ENCODE results near the gene NPC1L1.
"Not testable (repeated sequence)": the region's sequence is repeated elsewhere in the genome, so short reads cannot be mapped to it uniquely, and the experiment has no call there.

The NPC1L1 gene

DNA sequence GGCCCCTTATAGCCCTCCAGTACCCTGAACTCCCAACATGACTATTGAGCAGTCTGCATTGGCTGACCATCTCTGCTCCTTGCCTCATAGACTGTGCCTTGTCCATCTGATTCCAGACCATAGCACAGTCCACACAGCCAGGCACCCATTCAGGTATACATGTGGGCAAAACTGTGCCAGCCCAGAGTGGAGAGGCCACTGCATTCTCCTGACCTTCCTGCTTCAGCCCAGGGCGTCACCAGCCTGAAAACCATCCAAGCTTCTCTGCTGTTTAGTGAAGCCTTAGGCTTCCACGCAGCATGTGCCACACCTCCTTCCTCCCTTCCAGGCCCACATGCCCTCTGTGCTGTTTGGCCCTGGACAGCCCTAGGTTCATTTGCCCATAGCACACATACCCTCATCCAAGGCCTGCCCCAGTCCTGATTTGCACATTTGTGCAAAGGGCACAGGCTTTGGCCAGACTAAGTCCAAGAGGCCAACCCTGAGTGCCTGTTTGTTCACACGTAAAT is 22.1 kb upstream of the NPC1L1 start:
- Histone ChIP-seq H3K9ac (ENCODE audit: low read length) (no peak overlapping the region), H3K4me2 (ENCODE audit: low read length) (no peak overlapping the region), H3K27ac (ENCODE audit: low read depth, low read length, poor library complexity, severe bottlenecking) (no peak overlapping the region)

DNA sequence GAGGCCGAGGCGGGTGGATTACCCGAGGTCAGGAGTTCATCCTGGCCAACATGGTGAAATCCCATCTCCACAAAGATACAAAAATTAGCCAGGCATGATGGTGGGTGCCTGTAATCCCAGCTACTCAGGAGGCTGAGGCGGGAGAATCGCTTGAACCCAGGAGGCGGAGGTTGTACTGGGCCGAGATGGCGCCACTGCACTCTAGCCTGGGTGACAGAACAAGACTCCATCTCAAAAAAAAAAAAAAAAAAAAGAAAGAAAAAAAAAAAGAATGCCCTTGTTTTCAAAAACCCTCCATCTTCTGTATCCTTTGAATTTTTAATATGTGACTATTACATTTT is 21.5 kb upstream of the NPC1L1 start:
- not testable (repeated sequence) for H3K27ac ChIP-seq (ENCODE audit: low read depth, low read length, poor library complexity, severe bottlenecking); H3K4me2 ChIP-seq (ENCODE audit: low read length); H3K4me3 ChIP-seq (ENCODE audit: low read depth, low read length, poor library complexity, severe bottlenecking); H3K9me3 ChIP-seq (ENCODE audit: low read length); H3K9ac ChIP-seq (ENCODE audit: low read length); H4K20me1 ChIP-seq (ENCODE audit: insufficient read depth, low read length); H3K79me2 ChIP-seq (ENCODE audit: insufficient read depth, low read length); H3K27me3 ChIP-seq (ENCODE audit: insufficient read depth, low read length); H3F3A ChIP-seq (ENCODE audit: insufficient read depth, low read length); H3K9me2 ChIP-seq (ENCODE audit: low read depth, low read length); H3K4me1 ChIP-seq (ENCODE audit: insufficient read depth, low read length, severe bottlenecking); H2AFZ ChIP-seq (ENCODE audit: low read length)
- H3K36me3 ChIP-seq (ENCODE audit: insufficient read depth, low read length), result peaks cover 43% of the 10 kb centered on the region

More for the DNA sequence above, 22.1 kb upstream of the NPC1L1 start:
- Histone ChIP-seq H3K79me2 (ENCODE audit: insufficient read depth, low read length) (no peaks in the 10 kb centered on the region), H2AFZ (ENCODE audit: low read length) (no peak overlapping the region), H3K36me3 (ENCODE audit: insufficient read depth, low read length) (peaks cover 49% of the 10 kb centered on the region), H3F3A (ENCODE audit: insufficient read depth, low read length) (no peaks in the 10 kb centered on the region), H3K4me1 (ENCODE audit: insufficient read depth, low read length, severe bottlenecking) (no peaks in the 10 kb centered on the region), H3K9me3 (ENCODE audit: low read length) (no peaks in the 10 kb centered on the region), H4K20me1 (ENCODE audit: insufficient read depth, low read length) (no peaks in the 10 kb centered on the region), H3K9me2 (ENCODE audit: low read depth, low read length) (no peaks in the 10 kb centered on the region), H3K27me3 (ENCODE audit: insufficient read depth, low read length) (no peaks in the 10 kb centered on the region), H3K4me3 (ENCODE audit: low read depth, low read length, poor library complexity, severe bottlenecking) (no peak overlapping the region)
- TF ChIP-seq, protein P1, sequence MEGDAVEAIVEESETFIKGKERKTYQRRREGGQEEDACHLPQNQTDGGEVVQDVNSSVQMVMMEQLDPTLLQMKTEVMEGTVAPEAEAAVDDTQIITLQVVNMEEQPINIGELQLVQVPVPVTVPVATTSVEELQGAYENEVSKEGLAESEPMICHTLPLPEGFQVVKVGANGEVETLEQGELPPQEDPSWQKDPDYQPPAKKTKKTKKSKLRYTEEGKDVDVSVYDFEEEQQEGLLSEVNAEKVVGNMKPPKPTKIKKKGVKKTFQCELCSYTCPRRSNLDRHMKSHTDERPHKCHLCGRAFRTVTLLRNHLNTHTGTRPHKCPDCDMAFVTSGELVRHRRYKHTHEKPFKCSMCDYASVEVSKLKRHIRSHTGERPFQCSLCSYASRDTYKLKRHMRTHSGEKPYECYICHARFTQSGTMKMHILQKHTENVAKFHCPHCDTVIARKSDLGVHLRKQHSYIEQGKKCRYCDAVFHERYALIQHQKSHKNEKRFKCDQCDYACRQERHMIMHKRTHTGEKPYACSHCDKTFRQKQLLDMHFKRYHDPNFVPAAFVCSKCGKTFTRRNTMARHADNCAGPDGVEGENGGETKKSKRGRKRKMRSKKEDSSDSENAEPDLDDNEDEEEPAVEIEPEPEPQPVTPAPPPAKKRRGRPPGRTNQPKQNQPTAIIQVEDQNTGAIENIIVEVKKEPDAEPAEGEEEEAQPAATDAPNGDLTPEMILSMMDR (IDR thresholded peaks at IDR 0.05; ENCODE audit: low read length), result no peak
- no peak for TF ChIP-seq EZH2 (IDR thresholded peaks at IDR 0.05; ENCODE audit: borderline replicate concordance, low read length)

DNA sequence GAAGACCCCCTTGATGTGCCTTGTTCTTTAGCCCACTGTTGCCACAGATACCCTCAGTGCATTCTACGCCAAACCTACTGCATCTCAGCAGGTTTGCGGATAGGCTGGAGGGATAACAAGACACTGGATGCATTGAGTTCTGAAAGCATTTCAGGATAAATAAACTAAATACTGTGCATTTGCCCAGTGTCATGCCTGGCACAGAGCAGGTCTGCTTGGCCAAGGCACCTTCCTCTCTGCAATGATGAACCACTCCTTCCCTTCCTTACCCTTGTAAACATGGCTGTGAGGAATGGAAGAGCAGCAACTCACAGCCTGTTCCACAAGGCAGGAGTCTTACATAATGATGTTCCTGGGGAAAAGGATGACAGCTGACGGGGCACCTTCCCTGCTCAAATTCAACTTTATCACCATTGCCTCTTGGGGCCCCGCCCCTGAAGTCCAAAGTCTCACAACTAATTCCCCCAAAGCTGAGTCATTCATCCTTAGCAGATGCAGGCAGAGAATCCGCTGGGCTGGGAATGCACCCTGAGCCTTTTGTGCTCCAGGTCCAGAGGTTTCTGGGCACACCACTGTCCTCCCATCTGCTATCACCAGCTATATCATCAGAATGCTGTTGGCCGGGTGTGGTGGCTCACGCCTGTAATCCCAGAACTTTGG is 21.0 kb upstream of the NPC1L1 start:
- Histone ChIP-seq H3K27me3 (ENCODE audit: insufficient read depth, low read length) (no peaks in the 10 kb centered on the region), H3F3A (ENCODE audit: insufficient read depth, low read length) (no peaks in the 10 kb centered on the region), H3K79me2 (ENCODE audit: insufficient read depth, low read length) (no peaks in the 10 kb centered on the region), H3K9me2 (ENCODE audit: low read depth, low read length) (no peaks in the 10 kb centered on the region), H3K9ac (ENCODE audit: low read length) (no peak overlapping the region), H3K27ac (ENCODE audit: low read depth, low read length, poor library complexity, severe bottlenecking) (no peak overlapping the region), H2AFZ (ENCODE audit: low read length) (no peak overlapping the region), H3K4me3 (ENCODE audit: low read depth, low read length, poor library complexity, severe bottlenecking) (no peak overlapping the region), H4K20me1 (ENCODE audit: insufficient read depth, low read length) (no peaks in the 10 kb centered on the region), H3K4me1 (ENCODE audit: insufficient read depth, low read length, severe bottlenecking) (no peaks in the 10 kb centered on the region), H3K36me3 (ENCODE audit: insufficient read depth, low read length) (peaks cover 38% of the 10 kb centered on the region), H3K4me2 (ENCODE audit: low read length) (no peak overlapping the region), H3K9me3 (ENCODE audit: low read length) (no peaks in the 10 kb centered on the region)
- no peak for TF ChIP-seq EZH2 (IDR thresholded peaks at IDR 0.05; ENCODE audit: borderline replicate concordance, low read length)
- TF ChIP-seq, protein P1 (IDR thresholded peaks at IDR 0.05; ENCODE audit: low read length), result no peak

DNA sequence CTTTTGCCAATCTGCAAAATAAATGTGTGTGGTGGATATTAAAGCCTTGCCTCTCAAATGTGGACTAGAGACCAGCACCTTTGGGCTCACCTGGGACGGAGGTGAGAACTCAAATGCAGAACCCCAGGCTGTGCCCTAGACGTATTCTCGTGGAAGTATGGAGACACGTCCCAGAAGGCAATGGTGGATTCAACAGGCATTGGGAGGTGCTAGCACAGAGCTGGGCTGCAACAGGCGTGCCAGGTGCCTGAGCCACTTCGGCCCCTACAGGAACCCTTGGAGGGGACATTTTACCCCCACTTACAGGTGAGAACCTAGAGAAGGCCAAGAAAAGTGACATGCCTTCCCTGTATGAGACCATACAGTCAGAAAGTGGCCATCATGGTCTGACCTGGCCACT is 20.4 kb upstream of the NPC1L1 start:
- Histone ChIP-seq H3K9ac (ENCODE audit: low read length) (no peak overlapping the region), H3K4me3 (ENCODE audit: low read depth, low read length, poor library complexity, severe bottlenecking) (no peak overlapping the region), H3F3A (ENCODE audit: insufficient read depth, low read length) (no peaks in the 10 kb centered on the region), H3K4me1 (ENCODE audit: insufficient read depth, low read length, severe bottlenecking) (no peaks in the 10 kb centered on the region), H3K79me2 (ENCODE audit: insufficient read depth, low read length) (no peaks in the 10 kb centered on the region), H3K9me2 (ENCODE audit: low read depth, low read length) (no peaks in the 10 kb centered on the region), H3K4me2 (ENCODE audit: low read length) (no peak overlapping the region), H2AFZ (ENCODE audit: low read length) (no peak overlapping the region), H3K27ac (ENCODE audit: low read depth, low read length, poor library complexity, severe bottlenecking) (no peak overlapping the region), H3K36me3 (ENCODE audit: insufficient read depth, low read length) (peaks cover 33% of the 10 kb centered on the region), H3K9me3 (ENCODE audit: low read length) (no peaks in the 10 kb centered on the region), H3K27me3 (ENCODE audit: insufficient read depth, low read length) (no peaks in the 10 kb centered on the region), H4K20me1 (ENCODE audit: insufficient read depth, low read length) (no peaks in the 10 kb centered on the region)
- TF ChIP-seq EZH2 (IDR thresholded peaks at IDR 0.05; ENCODE audit: borderline replicate concordance, low read length), result no peak
- TF ChIP-seq, protein P1 (IDR thresholded peaks at IDR 0.05; ENCODE audit: low read length), result no peak

Measured in OCI-LY1 (cell line).